CD14-positive monocyte (primary cell): ENCODE measurements around the gene OR5H15. TPM values are rescaled to one million over a fixed set of nuclear protein-coding genes. Genes with fewer than 3 reads are reported as not detected.
"Not testable (repeated sequence)": the region's sequence is repeated elsewhere in the genome, so short reads cannot be mapped to it uniquely, and the experiment has no call there.

Experiments
- DNase-seq, 3 donors: peaks; one replicate each; pipeline ENCODE4 v3.0.0-alpha.2; 2011 to 2022
- H2AFZ ChIP-seq: 2 replicates; pipeline ENCODE4 v1.6.0; 2012; ENCODE audit warnings: mild to moderate bottlenecking, low read depth, low read length, inconsistent platforms; ENCODE audit not compliant: insufficient read depth, poor library complexity, severe bottlenecking
- H3K27ac ChIP-seq, 2 donors: 1 replicate in 1 of 2; 2 replicates in 1 of 2; pipeline ENCODE4 v1.5.1; 2012 to 2013; ENCODE audit warnings: low read length in 2 of 2, control low read depth in 1 of 2, inconsistent platforms in 1 of 2, low read depth in 1 of 2, mild to moderate bottlenecking in 1 of 2
- H3K27me3 ChIP-seq, 2 donors: one replicate each; pipeline versions ENCODE4 v1.6.0 to v1.6.1; 2011 to 2013; ENCODE audit warnings: low read length in 2 of 2; ENCODE audit not compliant: control insufficient read depth in 2 of 2, insufficient read depth in 2 of 2
- H3K36me3 ChIP-seq, 2 donors: replicated peaks in 1 of 2; 1 replicate in 1 of 2; 2 replicates in 1 of 2; pipeline versions ENCODE4 v1.5.1 to v1.6.1; 2012 to 2013; ENCODE audit warnings: low read length in 2 of 2, control low read depth in 1 of 2, inconsistent platforms in 1 of 2, mild to moderate bottlenecking in 1 of 2; ENCODE audit not compliant: insufficient read depth in 2 of 2, control insufficient read depth in 1 of 2
- H3K4me1 ChIP-seq, 2 donors: 1 replicate in 1 of 2; 2 replicates in 1 of 2; pipeline versions ENCODE4 v1.5.1 to v1.6.1; 2012 to 2013; ENCODE audit warnings: low read length in 2 of 2, control low read depth in 1 of 2, inconsistent platforms in 1 of 2, mild to moderate bottlenecking in 1 of 2, moderate library complexity in 1 of 2; ENCODE audit not compliant: insufficient read depth in 2 of 2, control insufficient read depth in 1 of 2
- H3K4me2 ChIP-seq: replicated peaks from 2 replicates; pipeline ENCODE3; 2012; ENCODE audit warnings: low read length, moderate library complexity, mild to moderate bottlenecking; ENCODE audit not compliant: poor library complexity, severe bottlenecking; ENCODE audit errors: extremely low read depth
- H3K4me3 ChIP-seq, 3 experiments: fragments of 200-600 bp in 1 of 3; sonication (generic) in 1 of 3; replicated peaks in 1 of 3; 1 replicate in 2 of 3; 2 replicates in 1 of 3; pipeline ENCODE4 v1.5.1; 2011 to 2013; ENCODE audit warnings: low read length in 3 of 3, mild to moderate bottlenecking in 3 of 3, control low read depth in 2 of 3, low read depth in 2 of 3, inconsistent platforms in 1 of 3, moderate library complexity in 1 of 3
- H3K79me2 ChIP-seq: 2 replicates; pipeline ENCODE4 v1.6.0; 2012; ENCODE audit warnings: mild to moderate bottlenecking, control low read depth, inconsistent platforms, low read length, moderate library complexity; ENCODE audit not compliant: insufficient read depth
- H3K9ac ChIP-seq: 2 replicates; pipeline ENCODE4 v1.6.0; 2017; ENCODE audit warnings: low read length, mild to moderate bottlenecking; ENCODE audit not compliant: insufficient read depth, poor library complexity, severe bottlenecking
- H3K9me3 ChIP-seq, 2 donors: replicated peaks in 1 of 2; 1 replicate in 1 of 2; 2 replicates in 1 of 2; pipeline versions ENCODE4 v1.5.1 to v1.6.1; 2012 to 2013; ENCODE audit warnings: low read length in 2 of 2, control low read depth in 1 of 2; ENCODE audit not compliant: control insufficient read depth in 1 of 2, insufficient read depth in 1 of 2
- H4K20me1 ChIP-seq: 2 replicates; pipeline ENCODE4 v1.6.0; 2012; ENCODE audit warnings: mild to moderate bottlenecking, low read length, control low read depth, moderate library complexity; ENCODE audit not compliant: insufficient read depth
- H3K27ac Mint-ChIP-seq, 7 donors: one replicate each; pipeline ENCODE4 v1.8.0; 2020; ENCODE audit warnings: mild to moderate bottlenecking in 7 of 7, mixed read lengths in 7 of 7, moderate library complexity in 6 of 7, inconsistent platforms in 2 of 7
- H3K27me3 Mint-ChIP-seq, 3 donors: one replicate each; pipeline ENCODE4 v1.8.0; 2021 to 2022; ENCODE audit warnings: low read depth in 3 of 3, mild to moderate bottlenecking in 3 of 3, mixed read lengths in 3 of 3, moderate library complexity in 3 of 3, inconsistent platforms in 1 of 3
- H3K36me3 Mint-ChIP-seq, 2 donors: one replicate each; pipeline ENCODE4 v1.8.0; 2020; ENCODE audit warnings: mixed read lengths in 2 of 2, inconsistent platforms in 1 of 2, mild to moderate bottlenecking in 1 of 2
- H3K4me1 Mint-ChIP-seq: one replicate; pipeline ENCODE4 v1.8.0; 2020; ENCODE audit warnings: mild to moderate bottlenecking, mixed read lengths
- H3K4me3 Mint-ChIP-seq, 2 donors: one replicate each; pipeline ENCODE4 v1.8.0; 2020; ENCODE audit warnings: mild to moderate bottlenecking in 2 of 2, mixed read lengths in 2 of 2, moderate library complexity in 1 of 2
- H3K9me3 Mint-ChIP-seq, 7 donors: one replicate each; pipeline ENCODE4 v1.8.0; 2020 to 2022; ENCODE audit warnings: mixed read lengths in 7 of 7, mild to moderate bottlenecking in 6 of 7, moderate library complexity in 6 of 7, inconsistent platforms in 2 of 7
- WGBS: methylation state at CpG from one replicate; pipeline ENCODE4 v1.1.5; 2013; ENCODE audit warnings: missing lambda C conversion rate; ENCODE audit not compliant: insufficient coverage; 5-methylcytosine and 5-hydroxymethylcytosine counted together
- intact Hi-C, 2 donors: fragments of 100-400 bp; cut with micrococcal nuclease; formaldehyde crosslinking; loops; one replicate each; pipeline versions ENCODE4 v1.15.0 to v1.15.1; 2023
- polyA plus RNA-seq, 3 donors: library from polyadenylated mRNA; depleted of rRNA in 1 of 3; unstranded in 2 of 3; stranded (reverse) in 1 of 3; fragments of 300-500 nt in 2 of 3; fragments of >200 nt in 1 of 3; fragmentation: Illumina TruSeq in 2 of 3; gene quantifications; 1 replicate in 2 of 3; 2 replicates in 1 of 3; pipeline ENCODE4 v1.2.3, GENCODE V29; 2012 to 2021
- TF ChIP-seq, protein P1 (sequence below): fragments of 200-600 bp; IDR thresholded peaks from one replicate; pipeline ENCODE4 v1.8.0; 2022; ENCODE audit warnings: antibody characterized with exemption, mild to moderate bottlenecking

The OR5H15 gene
- polyA plus RNA-seq, 3 donors = not detected

DNA sequence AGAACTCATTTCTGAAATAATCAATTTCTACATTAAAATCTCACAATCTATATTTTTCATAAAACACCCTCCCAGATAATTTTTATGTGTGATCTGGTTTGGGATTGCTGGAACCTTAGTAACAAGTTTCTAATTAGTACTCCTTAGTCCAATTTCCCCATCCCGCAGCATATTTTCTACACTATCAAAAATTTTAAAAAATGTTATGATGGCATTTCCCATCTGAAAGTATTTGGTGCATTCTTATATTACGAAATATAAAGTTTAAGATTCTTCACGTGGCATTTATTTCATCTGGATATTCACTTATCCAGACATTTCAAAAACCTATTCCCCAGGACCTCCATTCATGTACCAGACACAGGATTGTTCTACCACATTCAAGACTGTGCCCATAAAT, 17.7 kb upstream of the OR5H15 start:
- H3K27ac Mint-ChIP-seq = no peak overlapping the region
- no peaks in the 10 kb centered on the region for H3K4me1 ChIP-seq
- no peak overlapping the region for H3K9ac ChIP-seq
- no peak for DNase-seq
- no peak overlapping the region for H3K27ac ChIP-seq
- H3K36me3 Mint-ChIP-seq = no peaks in the 10 kb centered on the region
- H3K4me2 ChIP-seq = no peak overlapping the region
- H3K79me2 ChIP-seq = no peaks in the 10 kb centered on the region
- H3K27me3 Mint-ChIP-seq = peaks cover 0 to 1% (median 0%) of the 10 kb centered on the region in 3 donors
- no peaks in the 10 kb centered on the region for H3K9me3 ChIP-seq
- no peaks in the 10 kb centered on the region for H3K27me3 ChIP-seq
- no peaks in the 10 kb centered on the region for H3K4me1 Mint-ChIP-seq
- H4K20me1 ChIP-seq = no peaks in the 10 kb centered on the region
- TF ChIP-seq, protein P1, sequence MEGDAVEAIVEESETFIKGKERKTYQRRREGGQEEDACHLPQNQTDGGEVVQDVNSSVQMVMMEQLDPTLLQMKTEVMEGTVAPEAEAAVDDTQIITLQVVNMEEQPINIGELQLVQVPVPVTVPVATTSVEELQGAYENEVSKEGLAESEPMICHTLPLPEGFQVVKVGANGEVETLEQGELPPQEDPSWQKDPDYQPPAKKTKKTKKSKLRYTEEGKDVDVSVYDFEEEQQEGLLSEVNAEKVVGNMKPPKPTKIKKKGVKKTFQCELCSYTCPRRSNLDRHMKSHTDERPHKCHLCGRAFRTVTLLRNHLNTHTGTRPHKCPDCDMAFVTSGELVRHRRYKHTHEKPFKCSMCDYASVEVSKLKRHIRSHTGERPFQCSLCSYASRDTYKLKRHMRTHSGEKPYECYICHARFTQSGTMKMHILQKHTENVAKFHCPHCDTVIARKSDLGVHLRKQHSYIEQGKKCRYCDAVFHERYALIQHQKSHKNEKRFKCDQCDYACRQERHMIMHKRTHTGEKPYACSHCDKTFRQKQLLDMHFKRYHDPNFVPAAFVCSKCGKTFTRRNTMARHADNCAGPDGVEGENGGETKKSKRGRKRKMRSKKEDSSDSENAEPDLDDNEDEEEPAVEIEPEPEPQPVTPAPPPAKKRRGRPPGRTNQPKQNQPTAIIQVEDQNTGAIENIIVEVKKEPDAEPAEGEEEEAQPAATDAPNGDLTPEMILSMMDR = no peak
- H3K4me3 Mint-ChIP-seq = no peak overlapping the region
- H3K9me3 Mint-ChIP-seq = peaks cover 0 to 7% (median 2%) of the 10 kb centered on the region in 7 donors
- intact Hi-C loops = no loop called here
- no peaks in the 10 kb centered on the region for H3K36me3 ChIP-seq
- 80% methylated on average over 1 of the region's 3 CpGs for WGBS
- H3K4me3 ChIP-seq = no peak overlapping the region
- H2AFZ ChIP-seq = no peak overlapping the region

GRCh38 chr3:98149456-98149855, 17.0 kb upstream of the OR5H15 start:
- H3K4me3 ChIP-seq, H3K27me3 Mint-ChIP-seq, H4K20me1 ChIP-seq, H3K36me3 Mint-ChIP-seq, H2AFZ ChIP-seq, H3K27ac Mint-ChIP-seq, H3K79me2 ChIP-seq, H3K9me3 Mint-ChIP-seq, H3K9ac ChIP-seq, intact Hi-C loops, H3K27ac ChIP-seq, H3K4me1 ChIP-seq, DNase-seq, H3K36me3 ChIP-seq, H3K4me1 Mint-ChIP-seq, H3K9me3 ChIP-seq, H3K4me2 ChIP-seq, H3K27me3 ChIP-seq, H3K4me3 Mint-ChIP-seq: not testable (repeated sequence)
- no CpG with 5 or more reads among the region's 4 CpGs for WGBS
